ENCODE data around the gene ELF2.

The ELF2 gene

DNA sequence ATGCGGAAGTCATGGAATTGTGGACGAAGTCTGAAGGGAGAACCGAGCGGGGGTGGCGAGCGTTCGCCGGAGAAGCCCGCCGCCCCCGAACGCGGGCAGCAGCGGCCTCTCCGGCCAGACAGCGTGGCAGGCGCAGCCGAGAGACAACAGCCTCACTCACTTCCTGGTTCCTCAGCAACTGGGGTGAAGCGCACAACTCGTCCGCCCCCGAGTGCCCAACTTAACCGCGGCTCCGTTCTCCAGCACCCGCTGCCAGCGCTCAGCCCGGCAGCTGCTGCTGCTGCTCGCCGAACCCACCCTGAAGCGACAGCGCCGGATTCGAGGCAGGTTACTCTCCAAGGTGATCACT lies 93.4 kb downstream of the ELF2 start (continued):
- TF ChIP-seq ZNF335 (tag by site-specific recombination; conservative IDR thresholded peaks at IDR 0.05) (peak; percentile 75), ZNF366 (tag by site-specific recombination; conservative IDR thresholded peaks at IDR 0.05) (no peak), ZNF155 (tag by site-specific recombination; IDR thresholded peaks at IDR 0.05) (no peak), SETDB1 (IDR thresholded peaks at IDR 0.05; ENCODE audit: insufficient read length, low read length) (no peak), ZNF677 (tag by site-specific recombination; IDR thresholded peaks at IDR 0.05) (no peak), ZNF585B (tag by site-specific recombination; IDR thresholded peaks at IDR 0.05) (no peak), ZBTB17 (tag by site-specific recombination; IDR thresholded peaks at IDR 0.05) (peak; percentile 94), GLI4 (tag by site-specific recombination; IDR thresholded peaks at IDR 0.05) (no peak), ZNF777 (tag by site-specific recombination; IDR thresholded peaks at IDR 0.05; ENCODE audit: borderline replicate concordance) (no peak), ZNF785 (tag by site-specific recombination; IDR thresholded peaks at IDR 0.05) (no peak), ZBTB7A (tag by site-specific recombination; IDR thresholded peaks at IDR 0.05; ENCODE audit: low read depth) (peak; percentile 6; the same call in 1 of the 2 replicates), SP7 (tag by site-specific recombination; IDR thresholded peaks at IDR 0.05) (no peak), ZNF670 (tag by site-specific recombination; IDR thresholded peaks at IDR 0.05; ENCODE audit: low read depth) (no peak), SALL2 (tag by site-specific recombination; IDR thresholded peaks at IDR 0.05; ENCODE audit: borderline replicate concordance) (no peak), ZBTB21 (tag by site-specific recombination; IDR thresholded peaks at IDR 0.05) (no peak), FEZF1 (tag by site-specific recombination; IDR thresholded peaks at IDR 0.05) (no peak), ZNF48 (tag by site-specific recombination; IDR thresholded peaks at IDR 0.05) (no peak)
- TF ChIP-seq, protein P1, sequence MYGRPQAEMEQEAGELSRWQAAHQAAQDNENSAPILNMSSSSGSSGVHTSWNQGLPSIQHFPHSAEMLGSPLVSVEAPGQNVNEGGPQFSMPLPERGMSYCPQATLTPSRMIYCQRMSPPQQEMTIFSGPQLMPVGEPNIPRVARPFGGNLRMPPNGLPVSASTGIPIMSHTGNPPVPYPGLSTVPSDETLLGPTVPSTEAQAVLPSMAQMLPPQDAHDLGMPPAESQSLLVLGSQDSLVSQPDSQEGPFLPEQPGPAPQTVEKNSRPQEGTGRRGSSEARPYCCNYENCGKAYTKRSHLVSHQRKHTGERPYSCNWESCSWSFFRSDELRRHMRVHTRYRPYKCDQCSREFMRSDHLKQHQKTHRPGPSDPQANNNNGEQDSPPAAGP (tag by site-specific recombination; IDR thresholded peaks at IDR 0.05) = no peak
- TF ChIP-seq, protein P2, sequence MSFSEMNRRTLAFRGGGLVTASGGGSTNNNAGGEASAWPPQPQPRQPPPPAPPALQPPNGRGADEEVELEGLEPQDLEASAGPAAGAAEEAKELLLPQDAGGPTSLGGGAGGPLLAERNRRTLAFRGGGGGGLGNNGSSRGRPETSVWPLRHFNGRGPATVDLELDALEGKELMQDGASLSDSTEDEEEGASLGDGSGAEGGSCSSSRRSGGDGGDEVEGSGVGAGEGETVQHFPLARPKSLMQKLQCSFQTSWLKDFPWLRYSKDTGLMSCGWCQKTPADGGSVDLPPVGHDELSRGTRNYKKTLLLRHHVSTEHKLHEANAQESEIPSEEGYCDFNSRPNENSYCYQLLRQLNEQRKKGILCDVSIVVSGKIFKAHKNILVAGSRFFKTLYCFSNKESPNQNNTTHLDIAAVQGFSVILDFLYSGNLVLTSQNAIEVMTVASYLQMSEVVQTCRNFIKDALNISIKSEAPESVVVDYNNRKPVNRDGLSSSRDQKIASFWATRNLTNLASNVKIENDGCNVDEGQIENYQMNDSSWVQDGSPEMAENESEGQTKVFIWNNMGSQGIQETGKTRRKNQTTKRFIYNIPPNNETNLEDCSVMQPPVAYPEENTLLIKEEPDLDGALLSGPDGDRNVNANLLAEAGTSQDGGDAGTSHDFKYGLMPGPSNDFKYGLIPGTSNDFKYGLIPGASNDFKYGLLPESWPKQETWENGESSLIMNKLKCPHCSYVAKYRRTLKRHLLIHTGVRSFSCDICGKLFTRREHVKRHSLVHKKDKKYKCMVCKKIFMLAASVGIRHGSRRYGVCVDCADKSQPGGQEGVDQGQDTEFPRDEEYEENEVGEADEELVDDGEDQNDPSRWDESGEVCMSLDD (tag by site-specific recombination; IDR thresholded peaks at IDR 0.05) = no peak
- TF ChIP-seq, protein P3, sequence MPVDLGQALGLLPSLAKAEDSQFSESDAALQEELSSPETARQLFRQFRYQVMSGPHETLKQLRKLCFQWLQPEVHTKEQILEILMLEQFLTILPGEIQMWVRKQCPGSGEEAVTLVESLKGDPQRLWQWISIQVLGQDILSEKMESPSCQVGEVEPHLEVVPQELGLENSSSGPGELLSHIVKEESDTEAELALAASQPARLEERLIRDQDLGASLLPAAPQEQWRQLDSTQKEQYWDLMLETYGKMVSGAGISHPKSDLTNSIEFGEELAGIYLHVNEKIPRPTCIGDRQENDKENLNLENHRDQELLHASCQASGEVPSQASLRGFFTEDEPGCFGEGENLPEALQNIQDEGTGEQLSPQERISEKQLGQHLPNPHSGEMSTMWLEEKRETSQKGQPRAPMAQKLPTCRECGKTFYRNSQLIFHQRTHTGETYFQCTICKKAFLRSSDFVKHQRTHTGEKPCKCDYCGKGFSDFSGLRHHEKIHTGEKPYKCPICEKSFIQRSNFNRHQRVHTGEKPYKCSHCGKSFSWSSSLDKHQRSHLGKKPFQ (tag by site-specific recombination; IDR thresholded peaks at IDR 0.05) = no peak
- TF ChIP-seq, protein P4, sequence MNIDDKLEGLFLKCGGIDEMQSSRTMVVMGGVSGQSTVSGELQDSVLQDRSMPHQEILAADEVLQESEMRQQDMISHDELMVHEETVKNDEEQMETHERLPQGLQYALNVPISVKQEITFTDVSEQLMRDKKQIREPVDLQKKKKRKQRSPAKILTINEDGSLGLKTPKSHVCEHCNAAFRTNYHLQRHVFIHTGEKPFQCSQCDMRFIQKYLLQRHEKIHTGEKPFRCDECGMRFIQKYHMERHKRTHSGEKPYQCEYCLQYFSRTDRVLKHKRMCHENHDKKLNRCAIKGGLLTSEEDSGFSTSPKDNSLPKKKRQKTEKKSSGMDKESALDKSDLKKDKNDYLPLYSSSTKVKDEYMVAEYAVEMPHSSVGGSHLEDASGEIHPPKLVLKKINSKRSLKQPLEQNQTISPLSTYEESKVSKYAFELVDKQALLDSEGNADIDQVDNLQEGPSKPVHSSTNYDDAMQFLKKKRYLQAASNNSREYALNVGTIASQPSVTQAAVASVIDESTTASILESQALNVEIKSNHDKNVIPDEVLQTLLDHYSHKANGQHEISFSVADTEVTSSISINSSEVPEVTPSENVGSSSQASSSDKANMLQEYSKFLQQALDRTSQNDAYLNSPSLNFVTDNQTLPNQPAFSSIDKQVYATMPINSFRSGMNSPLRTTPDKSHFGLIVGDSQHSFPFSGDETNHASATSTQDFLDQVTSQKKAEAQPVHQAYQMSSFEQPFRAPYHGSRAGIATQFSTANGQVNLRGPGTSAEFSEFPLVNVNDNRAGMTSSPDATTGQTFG (tag by site-specific recombination; IDR thresholded peaks at IDR 0.05; ENCODE audit: borderline replicate concordance) = no peak
- TF ChIP-seq, protein P5, sequence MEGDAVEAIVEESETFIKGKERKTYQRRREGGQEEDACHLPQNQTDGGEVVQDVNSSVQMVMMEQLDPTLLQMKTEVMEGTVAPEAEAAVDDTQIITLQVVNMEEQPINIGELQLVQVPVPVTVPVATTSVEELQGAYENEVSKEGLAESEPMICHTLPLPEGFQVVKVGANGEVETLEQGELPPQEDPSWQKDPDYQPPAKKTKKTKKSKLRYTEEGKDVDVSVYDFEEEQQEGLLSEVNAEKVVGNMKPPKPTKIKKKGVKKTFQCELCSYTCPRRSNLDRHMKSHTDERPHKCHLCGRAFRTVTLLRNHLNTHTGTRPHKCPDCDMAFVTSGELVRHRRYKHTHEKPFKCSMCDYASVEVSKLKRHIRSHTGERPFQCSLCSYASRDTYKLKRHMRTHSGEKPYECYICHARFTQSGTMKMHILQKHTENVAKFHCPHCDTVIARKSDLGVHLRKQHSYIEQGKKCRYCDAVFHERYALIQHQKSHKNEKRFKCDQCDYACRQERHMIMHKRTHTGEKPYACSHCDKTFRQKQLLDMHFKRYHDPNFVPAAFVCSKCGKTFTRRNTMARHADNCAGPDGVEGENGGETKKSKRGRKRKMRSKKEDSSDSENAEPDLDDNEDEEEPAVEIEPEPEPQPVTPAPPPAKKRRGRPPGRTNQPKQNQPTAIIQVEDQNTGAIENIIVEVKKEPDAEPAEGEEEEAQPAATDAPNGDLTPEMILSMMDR (tag by site-specific recombination; IDR thresholded peaks at IDR 0.05) = 0 out of 2 replicates have a peak, but pooled peaks have one; percentile 36
- TF ChIP-seq, protein P6, sequence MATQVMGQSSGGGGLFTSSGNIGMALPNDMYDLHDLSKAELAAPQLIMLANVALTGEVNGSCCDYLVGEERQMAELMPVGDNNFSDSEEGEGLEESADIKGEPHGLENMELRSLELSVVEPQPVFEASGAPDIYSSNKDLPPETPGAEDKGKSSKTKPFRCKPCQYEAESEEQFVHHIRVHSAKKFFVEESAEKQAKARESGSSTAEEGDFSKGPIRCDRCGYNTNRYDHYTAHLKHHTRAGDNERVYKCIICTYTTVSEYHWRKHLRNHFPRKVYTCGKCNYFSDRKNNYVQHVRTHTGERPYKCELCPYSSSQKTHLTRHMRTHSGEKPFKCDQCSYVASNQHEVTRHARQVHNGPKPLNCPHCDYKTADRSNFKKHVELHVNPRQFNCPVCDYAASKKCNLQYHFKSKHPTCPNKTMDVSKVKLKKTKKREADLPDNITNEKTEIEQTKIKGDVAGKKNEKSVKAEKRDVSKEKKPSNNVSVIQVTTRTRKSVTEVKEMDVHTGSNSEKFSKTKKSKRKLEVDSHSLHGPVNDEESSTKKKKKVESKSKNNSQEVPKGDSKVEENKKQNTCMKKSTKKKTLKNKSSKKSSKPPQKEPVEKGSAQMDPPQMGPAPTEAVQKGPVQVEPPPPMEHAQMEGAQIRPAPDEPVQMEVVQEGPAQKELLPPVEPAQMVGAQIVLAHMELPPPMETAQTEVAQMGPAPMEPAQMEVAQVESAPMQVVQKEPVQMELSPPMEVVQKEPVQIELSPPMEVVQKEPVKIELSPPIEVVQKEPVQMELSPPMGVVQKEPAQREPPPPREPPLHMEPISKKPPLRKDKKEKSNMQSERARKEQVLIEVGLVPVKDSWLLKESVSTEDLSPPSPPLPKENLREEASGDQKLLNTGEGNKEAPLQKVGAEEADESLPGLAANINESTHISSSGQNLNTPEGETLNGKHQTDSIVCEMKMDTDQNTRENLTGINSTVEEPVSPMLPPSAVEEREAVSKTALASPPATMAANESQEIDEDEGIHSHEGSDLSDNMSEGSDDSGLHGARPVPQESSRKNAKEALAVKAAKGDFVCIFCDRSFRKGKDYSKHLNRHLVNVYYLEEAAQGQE (tag by site-specific recombination; IDR thresholded peaks at IDR 0.05) = peak; percentile 88; the same call in 1 of the 2 replicates
- TF ChIP-seq, protein P7, sequence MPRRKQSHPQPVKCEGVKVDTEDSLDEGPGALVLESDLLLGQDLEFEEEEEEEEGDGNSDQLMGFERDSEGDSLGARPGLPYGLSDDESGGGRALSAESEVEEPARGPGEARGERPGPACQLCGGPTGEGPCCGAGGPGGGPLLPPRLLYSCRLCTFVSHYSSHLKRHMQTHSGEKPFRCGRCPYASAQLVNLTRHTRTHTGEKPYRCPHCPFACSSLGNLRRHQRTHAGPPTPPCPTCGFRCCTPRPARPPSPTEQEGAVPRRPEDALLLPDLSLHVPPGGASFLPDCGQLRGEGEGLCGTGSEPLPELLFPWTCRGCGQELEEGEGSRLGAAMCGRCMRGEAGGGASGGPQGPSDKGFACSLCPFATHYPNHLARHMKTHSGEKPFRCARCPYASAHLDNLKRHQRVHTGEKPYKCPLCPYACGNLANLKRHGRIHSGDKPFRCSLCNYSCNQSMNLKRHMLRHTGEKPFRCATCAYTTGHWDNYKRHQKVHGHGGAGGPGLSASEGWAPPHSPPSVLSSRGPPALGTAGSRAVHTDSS (tag by site-specific recombination; IDR thresholded peaks at IDR 0.05) = no peak
